Trophoblast cell (in vitro differentiated cells and primary cell): Measurements from ENCODE around the gene AOPEP.

Experiments used
- DNase-seq, 2 donors: peaks; one replicate each; pipeline ENCODE4 v3.0.0-alpha.2; 2016
- H2AFZ ChIP-seq: 2 replicates; pipeline ENCODE4 v1.6.1; 2013; ENCODE audit warnings: low read length, moderate library complexity, mild to moderate bottlenecking; ENCODE audit not compliant: insufficient read depth, poor library complexity
- H2AK5ac ChIP-seq: 2 replicates; pipeline ENCODE4 v1.6.1; 2013; ENCODE audit warnings: mild to moderate bottlenecking, low read length
- H2BK120ac ChIP-seq: 2 replicates; pipeline ENCODE4 v1.6.1; 2013; ENCODE audit warnings: low read length, mild to moderate bottlenecking, moderate library complexity; ENCODE audit not compliant: insufficient read depth, poor library complexity
- H2BK12ac ChIP-seq: 2 replicates; pipeline ENCODE4 v1.6.1; 2013; ENCODE audit warnings: mild to moderate bottlenecking, low read length, moderate library complexity
- H2BK5ac ChIP-seq: 2 replicates; pipeline ENCODE4 v1.6.1; 2013; ENCODE audit warnings: low read length, low read depth, moderate library complexity, mild to moderate bottlenecking; ENCODE audit not compliant: poor library complexity
- H3K14ac ChIP-seq: 2 replicates; pipeline ENCODE4 v1.6.1; 2013; ENCODE audit warnings: mild to moderate bottlenecking, low read length
- H3K18ac ChIP-seq: 2 replicates; pipeline ENCODE4 v1.6.1; 2013; ENCODE audit warnings: mild to moderate bottlenecking, low read length
- H3K23ac ChIP-seq: 2 replicates; pipeline ENCODE4 v1.6.1; 2013; ENCODE audit warnings: low read length
- H3K27ac ChIP-seq: 2 replicates; pipeline ENCODE4 v1.5.1; 2013; ENCODE audit warnings: low read depth, mild to moderate bottlenecking, inconsistent platforms, low read length, moderate library complexity
- H3K27me3 ChIP-seq: 2 replicates; pipeline ENCODE4 v1.6.1; 2013; ENCODE audit warnings: inconsistent platforms, mild to moderate bottlenecking, low read length, moderate library complexity; ENCODE audit not compliant: insufficient read depth
- H3K36me3 ChIP-seq, 2 experiments: 1 replicate in 1 of 2; 2 replicates in 1 of 2; pipeline ENCODE4 v1.6.1; 2013; ENCODE audit warnings: low read length in 2 of 2, mild to moderate bottlenecking in 2 of 2, moderate library complexity in 1 of 2; ENCODE audit not compliant: insufficient read depth in 2 of 2, control insufficient read depth in 1 of 2
- H3K4ac ChIP-seq: 2 replicates; pipeline ENCODE4 v1.6.1; 2013; ENCODE audit warnings: low read depth, mild to moderate bottlenecking, low read length, moderate library complexity
- H3K4me1 ChIP-seq, 2 experiments: 1 replicate in 1 of 2; 2 replicates in 1 of 2; pipeline ENCODE4 v1.6.1; 2013; ENCODE audit warnings: low read length in 2 of 2, mild to moderate bottlenecking in 2 of 2, moderate library complexity in 1 of 2; ENCODE audit not compliant: insufficient read depth in 2 of 2, control insufficient read depth in 1 of 2
- H3K4me2 ChIP-seq: 2 replicates; pipeline ENCODE4 v1.6.1; 2013; ENCODE audit warnings: inconsistent platforms, mild to moderate bottlenecking, low read length, moderate library complexity
- H3K4me3 ChIP-seq: 2 replicates; pipeline ENCODE4 v1.5.1; 2013; ENCODE audit warnings: mild to moderate bottlenecking, low read depth, low read length, inconsistent platforms
- H3K79me1 ChIP-seq: one replicate; pipeline ENCODE4 v1.6.1; 2013; ENCODE audit warnings: low read length
- H3K79me2 ChIP-seq: 2 replicates; pipeline ENCODE4 v1.6.1; 2013; ENCODE audit warnings: low read length, mild to moderate bottlenecking; ENCODE audit not compliant: control insufficient read depth, insufficient read depth, poor library complexity
- H3K9ac ChIP-seq: 2 replicates; pipeline ENCODE4 v1.6.1; 2013; ENCODE audit warnings: mild to moderate bottlenecking, low read length
- H3K9me3 ChIP-seq: 2 replicates; pipeline ENCODE4 v1.6.1; 2013; ENCODE audit warnings: low read depth, mild to moderate bottlenecking, control low read depth, inconsistent platforms, low read length; ENCODE audit not compliant: insufficient read depth
- H4K12ac ChIP-seq: 2 replicates; pipeline ENCODE4 v1.6.1; 2013; ENCODE audit warnings: low read depth, mild to moderate bottlenecking, low read length, moderate library complexity
- H4K8ac ChIP-seq: 2 replicates; pipeline ENCODE4 v1.6.1; 2013; ENCODE audit warnings: low read depth, mild to moderate bottlenecking, low read length, moderate library complexity
- H4K91ac ChIP-seq: one replicate; pipeline ENCODE4 v1.6.1; 2013; ENCODE audit warnings: low read depth, mild to moderate bottlenecking, low read length, moderate library complexity
- WGBS: extraction: QIAGEN DNeasy Blood & Tissue Kit; methylation state at CpG from one replicate; pipeline ENCODE4 v1.1.7; 2013; ENCODE audit warnings: missing lambda C conversion rate; ENCODE audit not compliant: insufficient read length, insufficient coverage; ENCODE audit errors: extremely low coverage; 5-methylcytosine and 5-hydroxymethylcytosine counted together

Gene AOPEP

DNA sequence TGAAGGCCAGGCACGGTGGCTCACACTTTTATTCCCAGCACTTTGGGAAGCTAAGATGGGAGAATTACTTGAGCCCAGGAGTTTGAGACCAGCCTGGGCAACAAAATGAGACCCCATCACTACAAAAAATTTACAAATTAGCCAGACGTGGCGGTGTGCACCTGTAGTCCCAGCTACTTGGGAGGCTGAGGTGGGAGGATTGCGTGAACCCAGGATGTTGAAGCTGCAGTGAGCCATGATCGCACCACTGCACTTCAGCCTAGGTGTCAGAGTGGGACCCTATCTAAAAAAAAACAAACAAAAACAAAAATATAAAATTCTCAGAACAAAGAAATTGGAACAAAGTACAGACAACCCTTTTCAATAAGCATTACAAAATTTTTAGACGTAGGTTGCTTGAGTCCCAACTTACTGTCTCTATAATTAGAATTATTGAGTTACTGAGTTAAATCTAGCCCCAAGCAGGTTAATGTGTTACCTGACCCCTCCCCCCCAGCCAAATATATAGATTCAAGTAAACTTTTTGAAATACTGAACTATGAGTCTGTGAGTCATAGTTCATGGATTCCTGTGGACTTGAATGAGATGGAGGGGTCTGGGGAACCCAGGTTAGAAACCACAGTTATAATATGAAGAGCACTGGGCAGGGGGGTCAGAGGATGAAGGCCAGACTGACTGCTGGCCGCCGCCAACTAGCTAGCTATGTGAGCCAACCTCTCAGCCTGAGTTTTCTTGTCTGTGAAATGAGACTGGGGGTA lies 173.1 kb downstream of the AOPEP start:
- no peaks in the 10 kb centered on the region for H3K36me3 ChIP-seq
- no peak for DNase-seq
- no peak overlapping the region for H4K12ac ChIP-seq
- H4K8ac ChIP-seq = no peak overlapping the region
- H3K79me1 ChIP-seq = no peaks in the 10 kb centered on the region
- H2BK120ac ChIP-seq = no peak overlapping the region
- no peak overlapping the region for H3K14ac ChIP-seq
- WGBS = no CpG with 5 or more reads among the region's 8 CpGs
- H3K4me2 ChIP-seq = no peak overlapping the region
- H3K27ac ChIP-seq = no peak overlapping the region
- H3K4ac ChIP-seq = no peak overlapping the region
- no peak overlapping the region for H3K4me3 ChIP-seq
- H3K9me3 ChIP-seq = no peaks in the 10 kb centered on the region
- no peak overlapping the region for H3K18ac ChIP-seq
- no peak overlapping the region for H3K23ac ChIP-seq
- peak overlapping the region; percentile 37 for H4K91ac ChIP-seq
- no peaks in the 10 kb centered on the region for H3K27me3 ChIP-seq
- no peaks in the 10 kb centered on the region for H3K79me2 ChIP-seq
- H2AFZ ChIP-seq = no peak overlapping the region
- H2BK5ac ChIP-seq = no peak overlapping the region
- no peak overlapping the region for H2BK12ac ChIP-seq
- H3K9ac ChIP-seq = no peak overlapping the region
- no peaks in the 10 kb centered on the region for H3K4me1 ChIP-seq
- H2AK5ac ChIP-seq = no peak overlapping the region

DNA sequence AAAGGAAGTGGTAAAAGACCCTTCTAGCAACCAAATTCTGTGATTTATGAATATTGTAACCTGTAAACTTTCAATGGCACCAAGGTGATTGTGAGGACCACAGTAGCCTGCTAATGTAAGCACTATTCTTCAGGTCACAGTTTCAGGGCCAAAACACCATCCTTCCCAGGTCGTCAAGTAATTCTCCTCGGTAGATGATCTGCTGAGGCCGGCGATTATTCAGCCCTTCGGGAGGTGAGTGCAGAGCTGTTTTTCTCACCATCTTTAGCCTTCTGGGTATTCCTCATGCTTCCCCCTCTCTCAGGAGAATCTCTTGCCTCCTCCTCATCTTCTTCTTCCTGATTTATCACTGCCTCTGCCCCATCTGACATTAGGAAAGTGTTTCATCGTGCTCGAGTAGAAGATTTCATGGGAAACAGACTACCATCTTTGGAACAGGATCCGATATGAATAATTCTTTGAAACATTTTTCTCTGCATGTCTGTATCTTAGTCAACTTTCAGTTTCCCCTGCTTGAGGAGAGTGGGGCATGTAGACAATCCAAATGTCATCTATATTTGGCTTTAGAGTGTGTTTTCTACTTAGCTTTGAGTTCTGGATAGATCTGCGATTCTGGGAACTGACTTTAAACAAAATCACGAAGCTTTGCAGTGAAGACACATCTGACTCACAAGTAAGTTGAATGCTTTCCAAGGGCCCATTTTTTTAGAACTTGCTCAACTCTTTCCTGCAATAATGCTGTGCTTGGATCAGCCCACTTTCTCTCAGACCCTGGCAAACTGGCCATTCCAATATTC lies 173.9 kb downstream of the AOPEP start:
- WGBS = no CpG with 5 or more reads among the region's 10 CpGs

DNA sequence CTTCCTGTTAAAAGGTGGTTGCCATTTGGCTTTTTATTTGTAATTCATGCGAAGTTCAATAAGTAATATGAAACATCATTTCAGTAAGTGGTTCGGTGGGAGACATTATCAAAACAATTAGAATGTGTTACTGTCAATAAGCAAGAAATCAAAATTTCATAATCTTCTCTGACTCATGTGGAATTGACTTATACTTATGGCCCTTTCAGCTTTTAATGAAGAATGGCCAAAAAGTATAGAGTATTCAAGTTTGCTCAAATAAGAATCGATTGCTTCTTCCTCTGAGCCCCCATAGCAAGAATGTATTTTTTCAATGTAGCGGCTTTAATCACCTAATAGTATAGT lies 174.5 kb downstream of the AOPEP start:
- DNase-seq = no peak
- Histone ChIP-seq H3K4me1 (peaks cover 0 to 1% of the 10 kb centered on the region in 2 experiments), H3K79me2 (no peaks in the 10 kb centered on the region), H3K27me3 (no peaks in the 10 kb centered on the region), H3K9me3 (no peaks in the 10 kb centered on the region), H2BK120ac (no peak overlapping the region), H2AK5ac (no peak overlapping the region), H3K18ac (no peak overlapping the region), H4K8ac (no peak overlapping the region), H4K12ac (no peak overlapping the region), H3K4me2 (no peak overlapping the region), H4K91ac (no peak overlapping the region), H3K36me3 (no peaks in the 10 kb centered on the region), H3K4me3 (no peak overlapping the region), H3K14ac (no peak overlapping the region), H3K23ac (no peak overlapping the region), H2AFZ (no peak overlapping the region), H2BK5ac (no peak overlapping the region), H2BK12ac (no peak overlapping the region), H3K27ac (no peak overlapping the region), H3K4ac (no peak overlapping the region), H3K9ac (no peak overlapping the region), H3K79me1 (no peaks in the 10 kb centered on the region)
- no CpG with 5 or more reads among the region's 4 CpGs for WGBS

More for the DNA sequence above, 173.9 kb downstream of the AOPEP start:
- H4K91ac ChIP-seq = no peak overlapping the region
- no peak overlapping the region for H4K12ac ChIP-seq
- H3K18ac ChIP-seq = no peak overlapping the region
- H3K4me2 ChIP-seq = no peak overlapping the region
- peak overlapping the region; percentile 50 for H2BK12ac ChIP-seq
- H3K79me1 ChIP-seq = no peaks in the 10 kb centered on the region
- H3K27me3 ChIP-seq = no peaks in the 10 kb centered on the region
- H3K4me1 ChIP-seq = no peaks in the 10 kb centered on the region
- H3K14ac ChIP-seq = no peak overlapping the region
- H3K4ac ChIP-seq = no peak overlapping the region
- H3K23ac ChIP-seq = no peak overlapping the region
- no peak overlapping the region for H3K27ac ChIP-seq
- H2AFZ ChIP-seq = no peak overlapping the region
- H3K36me3 ChIP-seq = no peaks in the 10 kb centered on the region
- H3K79me2 ChIP-seq = no peaks in the 10 kb centered on the region
- H4K8ac ChIP-seq = no peak overlapping the region
- H2BK5ac ChIP-seq = no peak overlapping the region
- DNase-seq = peak in 1 of 2 donors; percentile 18
- no peak overlapping the region for H3K9ac ChIP-seq
- no peaks in the 10 kb centered on the region for H3K9me3 ChIP-seq
- no peak overlapping the region for H3K4me3 ChIP-seq
- H2BK120ac ChIP-seq = no peak overlapping the region
- H2AK5ac ChIP-seq = no peak overlapping the region

DNA sequence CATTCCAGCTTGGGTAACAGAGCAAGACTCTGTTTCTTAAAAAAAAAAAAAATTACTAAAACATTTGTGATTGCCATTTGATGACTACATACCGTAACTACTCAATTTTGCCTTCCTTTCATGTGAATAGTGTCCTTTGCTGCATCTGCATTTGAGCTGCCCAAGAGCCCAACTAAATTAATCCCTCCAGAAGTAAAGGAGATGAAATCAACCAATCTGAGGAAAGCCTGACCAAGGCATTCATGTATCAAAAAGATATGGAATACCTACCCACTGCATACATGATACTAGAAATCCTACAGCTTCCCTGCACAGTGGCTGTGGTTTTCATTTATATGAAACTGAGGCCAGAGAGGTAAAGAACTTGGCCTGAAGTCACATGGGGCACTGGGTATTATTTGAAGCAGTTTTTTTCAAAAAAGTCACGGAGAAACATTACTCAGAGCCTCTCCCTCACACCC lies 177.5 kb downstream of the AOPEP start:
- WGBS = no CpG with 5 or more reads among the region's 2 CpGs
- Histone ChIP-seq H3K9me3 (no peaks in the 10 kb centered on the region), H4K8ac (no peak overlapping the region)

More for the DNA sequence above, 177.5 kb downstream of the AOPEP start:
- Histone ChIP-seq H3K23ac (no peak overlapping the region), H3K4me3 (no peak overlapping the region), H3K27ac (no peak overlapping the region), H4K12ac (no peak overlapping the region), H3K18ac (no peak overlapping the region), H3K14ac (no peak overlapping the region), H2AFZ (no peak overlapping the region), H3K4me1 (peaks cover 11 to 16% of the 10 kb centered on the region in 2 experiments), H3K4me2 (no peak overlapping the region), H2BK120ac (no peak overlapping the region), H3K36me3 (no peaks in the 10 kb centered on the region), H2BK12ac (no peak overlapping the region), H2AK5ac (no peak overlapping the region), H3K9ac (no peak overlapping the region), H4K91ac (no peak overlapping the region), H3K79me2 (no peaks in the 10 kb centered on the region), H2BK5ac (no peak overlapping the region), H3K79me1 (peaks cover 5% of the 10 kb centered on the region), H3K4ac (no peak overlapping the region), H3K27me3 (no peaks in the 10 kb centered on the region)
- peak in 1 of 2 donors; percentile 22 for DNase-seq
